ENCODE measurements around the gene MPLKIP. TPM values are rescaled to one million over a fixed set of nuclear protein-coding genes. Genes with fewer than 3 reads are reported as not detected.

Gene MPLKIP
- total RNA-seq (10 to 100 TPM; 20.5 to 35.4 TPM), polyA plus RNA-seq (10 to 100 TPM; 27.9 to 45.0 TPM)

DNA sequence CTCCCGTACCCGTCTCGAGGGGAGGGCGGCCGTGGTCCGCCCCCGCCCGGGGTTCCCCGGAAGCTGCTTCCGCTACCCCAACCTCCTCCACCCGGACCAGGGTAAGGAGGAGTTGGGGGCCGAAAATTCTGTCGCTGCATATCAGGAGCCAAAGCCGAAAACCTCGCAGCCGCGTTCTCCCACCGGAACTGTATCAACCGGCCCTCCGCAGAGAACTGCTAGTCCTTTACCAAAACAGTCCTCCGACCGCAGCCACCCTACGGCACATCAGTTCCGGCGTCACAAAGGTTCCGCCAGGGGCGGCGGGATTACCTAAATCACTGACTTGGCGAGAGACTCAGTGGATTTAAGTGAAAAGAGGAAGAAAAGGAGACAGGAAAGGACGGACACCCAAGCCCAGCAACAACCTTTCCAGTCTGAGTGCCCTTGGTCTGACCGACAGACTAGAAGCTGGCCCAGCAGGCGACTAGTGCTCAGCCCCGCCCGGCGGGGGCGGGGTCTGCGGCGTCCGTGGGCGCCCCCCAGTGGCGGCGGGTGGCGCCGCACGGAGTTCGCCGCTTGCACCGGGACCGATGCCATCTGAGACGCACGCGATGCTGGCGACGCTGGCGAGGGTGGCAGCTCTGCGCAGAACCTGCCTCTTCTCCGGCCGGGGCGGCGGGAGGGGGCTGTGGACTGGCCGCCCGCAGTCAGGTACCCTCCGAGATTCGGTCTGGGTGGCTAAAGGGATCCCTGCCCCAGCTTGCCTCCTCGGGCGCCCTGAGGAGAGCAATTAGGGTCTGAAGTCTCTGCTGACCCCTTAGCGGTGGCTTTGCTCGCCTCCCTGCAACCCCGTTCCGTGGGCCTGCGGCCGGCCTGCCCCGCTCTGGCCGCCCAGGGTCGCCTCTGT is at the start of gene MPLKIP, which contains the start of gene SUGCT:
Gene MPLKIP, minus strand, starts transcription at position 195 of the 889 bp plus-strand sequence. Its CDS starts 55 bp downstream, at position 140.
Gene SUGCT, plus strand, starts transcription at position 578 of the 889 bp plus-strand sequence.
- Histone ChIP-seq H3K9ac (ENCODE audit: low read depth in 1 of 2, low read length in 2 of 2) (peak within 1 kb of the TSS; percentile 99), H3K27me3 (ENCODE audit: control insufficient read depth in 4 of 4, insufficient read depth in 4 of 4, low read length in 3 of 4) (no peaks in the 10 kb centered on the region), H3K4me1 (ENCODE audit: control insufficient read depth in 4 of 4, insufficient read depth in 4 of 4, low read length in 3 of 4) (peaks cover 6 to 37% (median 23%) of the 10 kb centered on the region in 4 donors), H3K9me3 (ENCODE audit: control insufficient read depth in 4 of 4, low read length in 3 of 4) (no peaks in the 10 kb centered on the region), H3K36me3 (ENCODE audit: control insufficient read depth in 4 of 4, insufficient read depth in 3 of 4, low read depth in 1 of 4, low read length in 3 of 4) (no peaks in the 10 kb centered on the region), H3K27ac (ENCODE audit: low read depth in 1 of 2, low read length in 2 of 2) (peak within 1 kb of the TSS; percentile 94 to 95), H3K4me3 (ENCODE audit: low read depth in 1 of 3, low read length in 3 of 3) (peak within 1 kb of the TSS; percentile 87 to 94 (median 92))
- no peak for TF ChIP-seq NR2F2 (IDR thresholded peaks at IDR 0.05)
- TF ChIP-seq HNF4G (IDR thresholded peaks at IDR 0.05), result no peak
- no peak for TF ChIP-seq FOXA2 (IDR thresholded peaks at IDR 0.05)
- peak in 1 of 2 donors; percentile 59 for TF ChIP-seq EGR1 (IDR thresholded peaks at IDR 0.05; ENCODE audit: low read depth in 2 of 2)
- TF ChIP-seq GABPA (IDR thresholded peaks at IDR 0.05 in 1 of 2, conservative IDR thresholded peaks at IDR 0.05 in 1 of 2), result peak; percentile 87 to 92
- TF ChIP-seq, protein P1, sequence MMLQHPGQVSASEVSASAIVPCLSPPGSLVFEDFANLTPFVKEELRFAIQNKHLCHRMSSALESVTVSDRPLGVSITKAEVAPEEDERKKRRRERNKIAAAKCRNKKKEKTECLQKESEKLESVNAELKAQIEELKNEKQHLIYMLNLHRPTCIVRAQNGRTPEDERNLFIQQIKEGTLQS (IDR thresholded peaks at IDR 0.05), result peak; percentile 32
- TF ChIP-seq HNF4A (conservative IDR thresholded peaks at IDR 0.05), result peak in 1 of 2 donors; percentile 34
- peak in 1 of 2 donors; percentile 37 for TF ChIP-seq JUND (IDR thresholded peaks at IDR 0.05)
- TF ChIP-seq RAD21 (IDR thresholded peaks at IDR 0.05), result peak; percentile 25 to 42
- TF ChIP-seq, protein P2, sequence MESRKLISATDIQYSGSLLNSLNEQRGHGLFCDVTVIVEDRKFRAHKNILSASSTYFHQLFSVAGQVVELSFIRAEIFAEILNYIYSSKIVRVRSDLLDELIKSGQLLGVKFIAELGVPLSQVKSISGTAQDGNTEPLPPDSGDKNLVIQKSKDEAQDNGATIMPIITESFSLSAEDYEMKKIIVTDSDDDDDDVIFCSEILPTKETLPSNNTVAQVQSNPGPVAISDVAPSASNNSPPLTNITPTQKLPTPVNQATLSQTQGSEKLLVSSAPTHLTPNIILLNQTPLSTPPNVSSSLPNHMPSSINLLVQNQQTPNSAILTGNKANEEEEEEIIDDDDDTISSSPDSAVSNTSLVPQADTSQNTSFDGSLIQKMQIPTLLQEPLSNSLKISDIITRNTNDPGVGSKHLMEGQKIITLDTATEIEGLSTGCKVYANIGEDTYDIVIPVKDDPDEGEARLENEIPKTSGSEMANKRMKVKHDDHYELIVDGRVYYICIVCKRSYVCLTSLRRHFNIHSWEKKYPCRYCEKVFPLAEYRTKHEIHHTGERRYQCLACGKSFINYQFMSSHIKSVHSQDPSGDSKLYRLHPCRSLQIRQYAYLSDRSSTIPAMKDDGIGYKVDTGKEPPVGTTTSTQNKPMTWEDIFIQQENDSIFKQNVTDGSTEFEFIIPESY (IDR thresholded peaks at IDR 0.05), result no peak
- TF ChIP-seq, protein P3, sequence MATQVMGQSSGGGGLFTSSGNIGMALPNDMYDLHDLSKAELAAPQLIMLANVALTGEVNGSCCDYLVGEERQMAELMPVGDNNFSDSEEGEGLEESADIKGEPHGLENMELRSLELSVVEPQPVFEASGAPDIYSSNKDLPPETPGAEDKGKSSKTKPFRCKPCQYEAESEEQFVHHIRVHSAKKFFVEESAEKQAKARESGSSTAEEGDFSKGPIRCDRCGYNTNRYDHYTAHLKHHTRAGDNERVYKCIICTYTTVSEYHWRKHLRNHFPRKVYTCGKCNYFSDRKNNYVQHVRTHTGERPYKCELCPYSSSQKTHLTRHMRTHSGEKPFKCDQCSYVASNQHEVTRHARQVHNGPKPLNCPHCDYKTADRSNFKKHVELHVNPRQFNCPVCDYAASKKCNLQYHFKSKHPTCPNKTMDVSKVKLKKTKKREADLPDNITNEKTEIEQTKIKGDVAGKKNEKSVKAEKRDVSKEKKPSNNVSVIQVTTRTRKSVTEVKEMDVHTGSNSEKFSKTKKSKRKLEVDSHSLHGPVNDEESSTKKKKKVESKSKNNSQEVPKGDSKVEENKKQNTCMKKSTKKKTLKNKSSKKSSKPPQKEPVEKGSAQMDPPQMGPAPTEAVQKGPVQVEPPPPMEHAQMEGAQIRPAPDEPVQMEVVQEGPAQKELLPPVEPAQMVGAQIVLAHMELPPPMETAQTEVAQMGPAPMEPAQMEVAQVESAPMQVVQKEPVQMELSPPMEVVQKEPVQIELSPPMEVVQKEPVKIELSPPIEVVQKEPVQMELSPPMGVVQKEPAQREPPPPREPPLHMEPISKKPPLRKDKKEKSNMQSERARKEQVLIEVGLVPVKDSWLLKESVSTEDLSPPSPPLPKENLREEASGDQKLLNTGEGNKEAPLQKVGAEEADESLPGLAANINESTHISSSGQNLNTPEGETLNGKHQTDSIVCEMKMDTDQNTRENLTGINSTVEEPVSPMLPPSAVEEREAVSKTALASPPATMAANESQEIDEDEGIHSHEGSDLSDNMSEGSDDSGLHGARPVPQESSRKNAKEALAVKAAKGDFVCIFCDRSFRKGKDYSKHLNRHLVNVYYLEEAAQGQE (IDR thresholded peaks at IDR 0.05), result peak; percentile 41
- TF ChIP-seq SP1 (IDR thresholded peaks at IDR 0.05), result peak; percentile 63
- peak; percentile 17 to 39 for TF ChIP-seq RXRA (IDR thresholded peaks at IDR 0.05)
- no peak for TF ChIP-seq FOXA1 (IDR thresholded peaks at IDR 0.05)
- TF ChIP-seq, protein P4, sequence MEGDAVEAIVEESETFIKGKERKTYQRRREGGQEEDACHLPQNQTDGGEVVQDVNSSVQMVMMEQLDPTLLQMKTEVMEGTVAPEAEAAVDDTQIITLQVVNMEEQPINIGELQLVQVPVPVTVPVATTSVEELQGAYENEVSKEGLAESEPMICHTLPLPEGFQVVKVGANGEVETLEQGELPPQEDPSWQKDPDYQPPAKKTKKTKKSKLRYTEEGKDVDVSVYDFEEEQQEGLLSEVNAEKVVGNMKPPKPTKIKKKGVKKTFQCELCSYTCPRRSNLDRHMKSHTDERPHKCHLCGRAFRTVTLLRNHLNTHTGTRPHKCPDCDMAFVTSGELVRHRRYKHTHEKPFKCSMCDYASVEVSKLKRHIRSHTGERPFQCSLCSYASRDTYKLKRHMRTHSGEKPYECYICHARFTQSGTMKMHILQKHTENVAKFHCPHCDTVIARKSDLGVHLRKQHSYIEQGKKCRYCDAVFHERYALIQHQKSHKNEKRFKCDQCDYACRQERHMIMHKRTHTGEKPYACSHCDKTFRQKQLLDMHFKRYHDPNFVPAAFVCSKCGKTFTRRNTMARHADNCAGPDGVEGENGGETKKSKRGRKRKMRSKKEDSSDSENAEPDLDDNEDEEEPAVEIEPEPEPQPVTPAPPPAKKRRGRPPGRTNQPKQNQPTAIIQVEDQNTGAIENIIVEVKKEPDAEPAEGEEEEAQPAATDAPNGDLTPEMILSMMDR (IDR thresholded peaks at IDR 0.05; ENCODE audit: low read depth, low read length, missing input control), result peak; percentile 96
- TF ChIP-seq TAF1 (conservative IDR thresholded peaks at IDR 0.05), result peak; percentile 96
- TF ChIP-seq YY1 (IDR thresholded peaks at IDR 0.05), result peak; percentile 24
- TF ChIP-seq, protein P5, sequence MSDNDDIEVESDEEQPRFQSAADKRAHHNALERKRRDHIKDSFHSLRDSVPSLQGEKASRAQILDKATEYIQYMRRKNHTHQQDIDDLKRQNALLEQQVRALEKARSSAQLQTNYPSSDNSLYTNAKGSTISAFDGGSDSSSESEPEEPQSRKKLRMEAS (IDR thresholded peaks at IDR 0.05), result no peak
- DNase-seq (ENCODE audit: low spot score), result peak; percentile 89
- under 1% methylated on average over 75 of the region's 75 CpGs for WGBS
